Sigmoid colon (tissue), 7 donors: ENCODE data around the gene LSR. TPM values are rescaled to one million over a fixed set of nuclear protein-coding genes. Genes with fewer than 3 reads are reported as not detected.

Experiments used
- DNase-seq: peaks from one replicate; pipeline ENCODE4 v3.0.0-alpha.2; 2019
- H3K27ac ChIP-seq, 4 donors: fragments of 200-600 bp; sonication (generic); one replicate each; pipeline ENCODE4 v1.5.1; 2016 to 2019; ENCODE audit warnings: mild to moderate bottlenecking in 1 of 4
- H3K27me3 ChIP-seq, 3 donors: fragments of 200-600 bp; sonication (generic); one replicate each; pipeline ENCODE4 v1.5.1; 2019; ENCODE audit warnings: mild to moderate bottlenecking in 1 of 3
- H3K36me3 ChIP-seq, 4 donors: fragments of 200-600 bp; sonication (generic); one replicate each; pipeline ENCODE4 v1.5.1; 2016 to 2019
- H3K4me1 ChIP-seq, 4 donors: fragments of 200-600 bp; sonication (generic); one replicate each; pipeline ENCODE4 v1.5.1; 2017 to 2019
- H3K4me3 ChIP-seq, 4 donors: fragments of 200-600 bp; sonication (generic); one replicate each; pipeline ENCODE4 v1.5.1; 2017 to 2019; ENCODE audit warnings: mild to moderate bottlenecking in 2 of 4, moderate library complexity in 1 of 4
- H3K9me3 ChIP-seq, 4 donors: fragments of 200-600 bp in 3 of 4; sonication (generic) in 3 of 4; one replicate each; pipeline versions ENCODE4 v1.5.1 to v1.6.1; 2013 to 2019
- EP300 ChIP-seq, 4 donors: sonication (generic); formaldehyde crosslinking; IDR thresholded peaks; one replicate each; pipeline ENCODE4 v1.6.1; 2017; ENCODE audit warnings: antibody characterized with exemption in 4 of 4
- POLR2A ChIP-seq, 2 donors: fragments of 450-650 bp; IDR thresholded peaks; one replicate each; pipeline ENCODE4 v1.6.1; 2016; ENCODE audit warnings: antibody characterized with exemption in 2 of 2, mild to moderate bottlenecking in 2 of 2, moderate library complexity in 2 of 2
- POLR2AphosphoS5 ChIP-seq, 4 donors: sonication (generic); formaldehyde crosslinking; IDR thresholded peaks; one replicate each; pipeline ENCODE4 v1.6.1; 2017; ENCODE audit warnings: antibody characterized with exemption in 4 of 4
- WGBS, 2 donors: extraction: QIAGEN DNeasy Blood & Tissue Kit; methylation state at CpG; one replicate each; pipeline ENCODE4 v1.1.7; 2013; 5-methylcytosine and 5-hydroxymethylcytosine counted together
- intact Hi-C: fragments of 100-400 bp; cut with DNase I; formaldehyde crosslinking; loops from one replicate; pipeline ENCODE4 v1.15.1; 2023
- polyA plus RNA-seq, 3 donors: library from polyadenylated mRNA; stranded (reverse); fragments of 200-250 nt; gene quantifications; one replicate each; pipeline ENCODE4 v1.2.3, GENCODE V29; 2013
- total RNA-seq, 4 donors: library from RNA; depleted of rRNA; stranded (reverse); fragments of >200 nt; gene quantifications; one replicate each; pipeline ENCODE4 v1.1.0, GENCODE V29; 2016
- TF ChIP-seq, protein P1 (sequence below), 4 experiments: fragments of 450-650 bp in 3 of 4; fragments of 200-600 bp in 1 of 4; IDR thresholded peaks; one replicate each; pipeline ENCODE4 v1.5.1; 2016 to 2019; ENCODE audit warnings: antibody characterized with exemption in 4 of 4, mild to moderate bottlenecking in 3 of 4, moderate library complexity in 2 of 4
- donor health status: healthy with polysubstance abuse.
- donor health status: Bipolar disorder and iron deficiency.
- donor health status: healthy.

Gene LSR
- total and polyA plus RNA-seq, 7 donors = 0.68 to 218 (median 3.6) TPM

DNA sequence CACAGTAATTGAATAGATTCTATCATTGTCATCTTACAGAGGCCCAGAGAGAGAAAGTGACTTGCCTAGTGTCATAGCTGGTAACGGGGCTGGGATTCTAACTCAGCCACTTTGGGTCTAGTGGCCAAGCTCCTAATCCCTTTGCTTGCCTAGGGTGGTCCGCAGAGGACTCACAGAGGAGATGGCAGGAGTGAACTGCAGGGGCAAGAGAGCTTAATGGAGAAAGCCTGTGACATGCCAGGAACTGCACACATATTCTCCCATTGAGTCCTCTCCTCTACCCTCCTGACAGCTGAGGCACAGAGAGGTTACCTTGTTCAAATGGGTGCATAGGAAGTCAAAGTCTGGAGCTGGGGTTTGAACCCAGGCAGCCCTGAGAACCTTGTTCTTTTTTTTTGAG is 2.7 kb downstream of the LSR start:
- TF ChIP-seq, protein P1, sequence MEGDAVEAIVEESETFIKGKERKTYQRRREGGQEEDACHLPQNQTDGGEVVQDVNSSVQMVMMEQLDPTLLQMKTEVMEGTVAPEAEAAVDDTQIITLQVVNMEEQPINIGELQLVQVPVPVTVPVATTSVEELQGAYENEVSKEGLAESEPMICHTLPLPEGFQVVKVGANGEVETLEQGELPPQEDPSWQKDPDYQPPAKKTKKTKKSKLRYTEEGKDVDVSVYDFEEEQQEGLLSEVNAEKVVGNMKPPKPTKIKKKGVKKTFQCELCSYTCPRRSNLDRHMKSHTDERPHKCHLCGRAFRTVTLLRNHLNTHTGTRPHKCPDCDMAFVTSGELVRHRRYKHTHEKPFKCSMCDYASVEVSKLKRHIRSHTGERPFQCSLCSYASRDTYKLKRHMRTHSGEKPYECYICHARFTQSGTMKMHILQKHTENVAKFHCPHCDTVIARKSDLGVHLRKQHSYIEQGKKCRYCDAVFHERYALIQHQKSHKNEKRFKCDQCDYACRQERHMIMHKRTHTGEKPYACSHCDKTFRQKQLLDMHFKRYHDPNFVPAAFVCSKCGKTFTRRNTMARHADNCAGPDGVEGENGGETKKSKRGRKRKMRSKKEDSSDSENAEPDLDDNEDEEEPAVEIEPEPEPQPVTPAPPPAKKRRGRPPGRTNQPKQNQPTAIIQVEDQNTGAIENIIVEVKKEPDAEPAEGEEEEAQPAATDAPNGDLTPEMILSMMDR (IDR thresholded peaks at IDR 0.05) = no peak
- TF ChIP-seq POLR2A (IDR thresholded peaks at IDR 0.05) (no peak), POLR2AphosphoS5 (IDR thresholded peaks at IDR 0.05) (no peak)
- peaks cover 0 to 18% (median 7%) of the 10 kb centered on the region in 4 donors for H3K4me1 ChIP-seq
- peaks cover 17 to 84% (median 50%) of the 10 kb centered on the region in 3 donors for H3K27me3 ChIP-seq
- no peak for DNase-seq
- intact Hi-C loops = no loop called here
- WGBS, 2 donors = 91% methylated on average over 2 of the region's 2 CpGs
- no peak overlapping the region for H3K4me3 ChIP-seq
- H3K27ac ChIP-seq = no peak overlapping the region
- no peaks in the 10 kb centered on the region for H3K9me3 ChIP-seq
- H3K36me3 ChIP-seq = no peaks in the 10 kb centered on the region

- no peaks in the 10 kb centered on the region for H3K9me3 ChIP-seq
- TF ChIP-seq POLR2A (IDR thresholded peaks at IDR 0.05) (no peak), EP300 (IDR thresholded peaks at IDR 0.05) (no peak), POLR2AphosphoS5 (IDR thresholded peaks at IDR 0.05) (no peak)
- TF ChIP-seq, protein P1 (IDR thresholded peaks at IDR 0.05) = no peak
- peaks cover 0 to 9% (median 2%) of the 10 kb centered on the region in 4 donors for H3K4me1 ChIP-seq
- no peaks in the 10 kb centered on the region for H3K36me3 ChIP-seq
- H3K4me3 ChIP-seq = no peak overlapping the region
- H3K27ac ChIP-seq = peak overlapping the region in 1 of 4 donors; percentile 60
- peaks cover 5 to 78% (median 36%) of the 10 kb centered on the region in 3 donors for H3K27me3 ChIP-seq
- 84 to 90% methylated on average over 9 of the region's 9 CpGs for WGBS, 2 donors
- intact Hi-C loops = no loop called here
- DNase-seq = peak; percentile 57
These were observed 4.8 kb downstream of the LSR start for GRCh38 chr19:35253316-35254286.

GRCh38 chr19:35254341-35255297 is 5.8 kb downstream of the LSR start:
- no peaks in the 10 kb centered on the region for H3K36me3 ChIP-seq
- H3K27ac ChIP-seq = peak overlapping the region in 1 of 4 donors; percentile 60
- no peak overlapping the region for H3K4me3 ChIP-seq
- TF ChIP-seq POLR2A (IDR thresholded peaks at IDR 0.05) = no peak
- no peak for TF ChIP-seq EP300 (IDR thresholded peaks at IDR 0.05)
- TF ChIP-seq, protein P1 (IDR thresholded peaks at IDR 0.05) = no peak
- TF ChIP-seq POLR2AphosphoS5 (IDR thresholded peaks at IDR 0.05) = no peak
- H3K4me1 ChIP-seq = no peaks in the 10 kb centered on the region
- peak; percentile 56 for DNase-seq
- intact Hi-C loops = no loop called here
- peaks cover 0 to 67% (median 26%) of the 10 kb centered on the region in 3 donors for H3K27me3 ChIP-seq
- WGBS, 2 donors = 94 to 95% methylated on average over 17 of the region's 17 CpGs
- H3K9me3 ChIP-seq = no peaks in the 10 kb centered on the region

- H3K9me3 ChIP-seq = no peaks in the 10 kb centered on the region
- H3K27ac ChIP-seq = no peak overlapping the region
- H3K4me1 ChIP-seq = no peaks in the 10 kb centered on the region
- H3K4me3 ChIP-seq = no peak overlapping the region
- no peak for DNase-seq
- H3K27me3 ChIP-seq = peaks cover 0 to 51% (median 16%) of the 10 kb centered on the region in 3 donors
- 67 to 73% methylated on average over 2 of the region's 2 CpGs for WGBS, 2 donors
- no peaks in the 10 kb centered on the region for H3K36me3 ChIP-seq
- TF ChIP-seq EP300 (IDR thresholded peaks at IDR 0.05) (no peak), POLR2A (IDR thresholded peaks at IDR 0.05) (no peak), POLR2AphosphoS5 (IDR thresholded peaks at IDR 0.05) (no peak)
- TF ChIP-seq, protein P1 (IDR thresholded peaks at IDR 0.05) = no peak
- intact Hi-C loops = no loop called here
These were observed 7.8 kb downstream of the LSR start for GRCh38 chr19:35256566-35256965.
